Loucy (cell line): ENCODE data around the gene FABP3.

Experiments
- H2AFZ ChIP-seq: fragments of 200-600 bp; sonication (generic); 2 replicates; pipeline ENCODE4 v1.6.0; 2016; ENCODE audit warnings: antibody characterized with exemption, mild to moderate bottlenecking, low read length, moderate library complexity
- H3F3A ChIP-seq: fragments of 200-600 bp; 2 replicates; pipeline ENCODE4 v1.6.0; 2016; ENCODE audit warnings: antibody characterized with exemption, low read depth, mild to moderate bottlenecking
- H3K27me3 ChIP-seq: fragments of 200-600 bp; sonication (generic); 2 replicates; pipeline ENCODE4 v1.6.1; 2014; ENCODE audit warnings: low read length, mild to moderate bottlenecking; ENCODE audit not compliant: insufficient read depth, poor library complexity, severe bottlenecking
- H3K36me3 ChIP-seq: fragments of 200-600 bp; sonication (generic); 2 replicates; pipeline ENCODE4 v1.6.1; 2016; ENCODE audit warnings: low read length; ENCODE audit not compliant: insufficient read depth
- H3K4me1 ChIP-seq: fragments of 200-600 bp; sonication (generic); 2 replicates; pipeline ENCODE4 v1.5.1; 2014; ENCODE audit warnings: low read length, mild to moderate bottlenecking; ENCODE audit not compliant: insufficient read depth, poor library complexity, severe bottlenecking
- H3K4me2 ChIP-seq: fragments of 200-600 bp; sonication (generic); 2 replicates; pipeline ENCODE4 v1.6.0; 2014; ENCODE audit warnings: antibody characterized with exemption, low read length, low read depth, mild to moderate bottlenecking; ENCODE audit not compliant: poor library complexity, severe bottlenecking
- H3K4me3 ChIP-seq: fragments of 200-600 bp; sonication (generic); 2 replicates; pipeline ENCODE4 v1.5.1; 2014; ENCODE audit warnings: low read length, mild to moderate bottlenecking, mixed read lengths; ENCODE audit not compliant: poor library complexity, severe bottlenecking
- H3K79me2 ChIP-seq: fragments of 200-600 bp; sonication (generic); 2 replicates; pipeline ENCODE4 v1.6.1; 2014; ENCODE audit warnings: low read length; ENCODE audit not compliant: insufficient read depth
- H3K9ac ChIP-seq: fragments of 200-600 bp; sonication (generic); 2 replicates; pipeline ENCODE4 v1.6.0; 2014; ENCODE audit warnings: mild to moderate bottlenecking, low read depth, low read length, moderate library complexity; ENCODE audit not compliant: poor library complexity, severe bottlenecking
- H3K9me2 ChIP-seq: fragments of 200-600 bp; sonication (generic); replicated peaks from 2 replicates; pipeline ENCODE4 v1.6.1; 2016; ENCODE audit warnings: low read depth, low read length, mixed read lengths
- H3K9me3 ChIP-seq: fragments of 200-600 bp; sonication (generic); 2 replicates; pipeline ENCODE4 v1.6.1; 2014; ENCODE audit warnings: mild to moderate bottlenecking, antibody characterized with exemption, low read length, low read depth; ENCODE audit not compliant: insufficient read depth
- H4K20me1 ChIP-seq: fragments of 200-600 bp; sonication (generic); 2 replicates; pipeline ENCODE4 v1.6.0; 2014; ENCODE audit warnings: antibody characterized with exemption, low read length, mild to moderate bottlenecking; ENCODE audit not compliant: insufficient read depth, poor library complexity, severe bottlenecking
- EZH2phosphoT487 ChIP-seq: fragments of 200-600 bp; IDR thresholded peaks from 2 replicates; pipeline ENCODE4 v1.6.1; 2018; ENCODE audit warnings: antibody characterized with exemption, mild to moderate bottlenecking, moderate library complexity, borderline replicate concordance
- TF ChIP-seq, protein P1 (sequence below): fragments of 200-600 bp; sonication (generic); conservative IDR thresholded peaks from 2 replicates; pipeline ENCODE4 v1.5.1; 2014; ENCODE audit warnings: mild to moderate bottlenecking, antibody characterized with exemption, low read length

FABP3 gene

DNA sequence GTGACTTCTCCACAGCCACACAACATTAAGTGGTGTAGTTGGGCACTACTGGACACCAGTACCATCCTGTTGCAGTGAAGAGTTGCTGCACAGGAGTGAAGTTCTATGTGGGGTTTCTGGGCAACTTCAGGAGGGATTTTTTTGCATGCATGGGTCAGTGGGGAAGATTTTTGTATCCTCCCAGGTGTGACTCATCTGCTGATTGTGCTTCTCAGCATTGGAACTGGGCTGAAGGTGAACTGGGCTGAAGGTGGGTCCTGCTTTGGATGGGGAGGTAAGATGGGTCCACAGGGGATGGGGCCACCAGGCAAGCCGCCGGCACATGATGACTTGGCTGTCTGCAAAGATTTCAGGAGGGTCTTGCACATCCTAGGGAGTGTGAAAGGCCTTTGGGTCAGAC is 42.8 kb upstream of the FABP3 start:
- H3K27me3 ChIP-seq: no peaks in the 10 kb centered on the region
- no peaks in the 10 kb centered on the region for H3K79me2 ChIP-seq
- H3F3A ChIP-seq: no peaks in the 10 kb centered on the region
- no peak overlapping the region for H3K9ac ChIP-seq
- no peaks in the 10 kb centered on the region for H3K4me1 ChIP-seq
- H3K9me3 ChIP-seq: no peaks in the 10 kb centered on the region
- H3K4me3 ChIP-seq: no peak overlapping the region
- H3K9me2 ChIP-seq: no peaks in the 10 kb centered on the region
- H3K36me3 ChIP-seq: no peaks in the 10 kb centered on the region
- no peaks in the 10 kb centered on the region for H4K20me1 ChIP-seq
- TF ChIP-seq EZH2phosphoT487: no peak
- TF ChIP-seq, protein P1, sequence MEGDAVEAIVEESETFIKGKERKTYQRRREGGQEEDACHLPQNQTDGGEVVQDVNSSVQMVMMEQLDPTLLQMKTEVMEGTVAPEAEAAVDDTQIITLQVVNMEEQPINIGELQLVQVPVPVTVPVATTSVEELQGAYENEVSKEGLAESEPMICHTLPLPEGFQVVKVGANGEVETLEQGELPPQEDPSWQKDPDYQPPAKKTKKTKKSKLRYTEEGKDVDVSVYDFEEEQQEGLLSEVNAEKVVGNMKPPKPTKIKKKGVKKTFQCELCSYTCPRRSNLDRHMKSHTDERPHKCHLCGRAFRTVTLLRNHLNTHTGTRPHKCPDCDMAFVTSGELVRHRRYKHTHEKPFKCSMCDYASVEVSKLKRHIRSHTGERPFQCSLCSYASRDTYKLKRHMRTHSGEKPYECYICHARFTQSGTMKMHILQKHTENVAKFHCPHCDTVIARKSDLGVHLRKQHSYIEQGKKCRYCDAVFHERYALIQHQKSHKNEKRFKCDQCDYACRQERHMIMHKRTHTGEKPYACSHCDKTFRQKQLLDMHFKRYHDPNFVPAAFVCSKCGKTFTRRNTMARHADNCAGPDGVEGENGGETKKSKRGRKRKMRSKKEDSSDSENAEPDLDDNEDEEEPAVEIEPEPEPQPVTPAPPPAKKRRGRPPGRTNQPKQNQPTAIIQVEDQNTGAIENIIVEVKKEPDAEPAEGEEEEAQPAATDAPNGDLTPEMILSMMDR: no peak
- H3K4me2 ChIP-seq: no peak overlapping the region
- no peak overlapping the region for H2AFZ ChIP-seq

DNA sequence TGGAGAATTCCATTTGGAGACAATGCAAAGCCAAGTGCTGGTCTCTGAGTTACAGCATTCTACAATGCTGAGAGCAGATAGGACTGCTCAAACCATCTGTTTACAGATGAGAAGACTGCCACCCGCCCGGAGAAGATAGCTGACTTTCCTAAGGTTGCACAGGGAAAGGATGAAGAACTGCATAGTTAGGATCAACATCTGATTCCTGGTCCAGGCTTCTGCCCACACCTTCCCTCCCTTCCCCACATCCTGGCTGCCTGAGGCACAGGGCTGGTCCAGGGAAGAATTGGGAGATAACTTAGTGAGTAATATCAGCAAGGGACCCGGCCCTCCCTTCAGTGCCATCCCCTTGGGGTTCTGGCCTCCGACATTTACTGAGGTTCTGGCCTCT is 42.1 kb upstream of the FABP3 start:
- no peak overlapping the region for H3K9ac ChIP-seq
- H3F3A ChIP-seq: no peaks in the 10 kb centered on the region
- no peak overlapping the region for H3K4me3 ChIP-seq
- no peaks in the 10 kb centered on the region for H3K4me1 ChIP-seq
- H3K9me3 ChIP-seq: no peaks in the 10 kb centered on the region
- H3K36me3 ChIP-seq: no peaks in the 10 kb centered on the region
- H4K20me1 ChIP-seq: no peaks in the 10 kb centered on the region
- H3K27me3 ChIP-seq: no peaks in the 10 kb centered on the region
- no peaks in the 10 kb centered on the region for H3K9me2 ChIP-seq
- no peaks in the 10 kb centered on the region for H3K79me2 ChIP-seq
- H3K4me2 ChIP-seq: no peak overlapping the region
- no peak overlapping the region for H2AFZ ChIP-seq
- TF ChIP-seq EZH2phosphoT487: no peak
- TF ChIP-seq, protein P1: no peak

DNA sequence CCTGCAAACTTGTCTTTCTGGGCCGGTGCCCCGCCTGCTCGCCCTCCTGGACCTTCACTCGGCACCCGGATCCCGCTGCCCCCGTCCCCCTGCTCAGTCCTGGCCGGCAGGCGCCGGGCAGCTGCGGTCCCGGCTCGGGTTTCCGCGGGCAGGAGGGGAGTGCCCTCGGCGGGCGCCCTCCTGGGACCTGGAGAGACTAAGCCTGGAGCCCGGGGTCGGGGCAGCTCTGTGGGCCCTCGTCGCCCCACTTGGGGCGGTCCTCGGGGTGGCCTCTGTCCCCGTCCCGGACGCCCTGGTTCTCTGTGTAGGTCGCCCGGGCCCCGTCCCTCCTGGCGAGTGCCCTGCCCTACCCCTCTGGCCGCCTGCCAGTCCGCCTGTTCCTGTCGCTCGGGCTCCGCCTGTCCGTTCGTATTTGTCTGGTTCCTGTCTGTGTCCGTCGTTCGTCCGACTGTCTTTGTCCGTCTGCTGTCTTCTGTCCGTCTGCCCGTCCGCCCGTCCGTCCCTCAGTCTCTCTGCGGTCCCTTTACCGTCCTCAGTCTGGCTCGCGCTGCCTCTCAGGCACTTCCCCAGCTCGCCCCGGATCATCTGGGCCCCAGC is 40.6 kb upstream of the FABP3 start:
- H3K4me2 ChIP-seq: peak overlapping the region; percentile 48
- H3K79me2 ChIP-seq: no peaks in the 10 kb centered on the region
- H3K4me3 ChIP-seq: peak overlapping the region; percentile 49
- H2AFZ ChIP-seq: no peak overlapping the region
- H4K20me1 ChIP-seq: no peaks in the 10 kb centered on the region
- H3K9ac ChIP-seq: no peak overlapping the region
- no peaks in the 10 kb centered on the region for H3K4me1 ChIP-seq
- TF ChIP-seq, protein P1: no peak
- TF ChIP-seq EZH2phosphoT487: no peak
- H3F3A ChIP-seq: no peaks in the 10 kb centered on the region
- no peaks in the 10 kb centered on the region for H3K36me3 ChIP-seq
- no peaks in the 10 kb centered on the region for H3K9me2 ChIP-seq
- no peaks in the 10 kb centered on the region for H3K27me3 ChIP-seq
- H3K9me3 ChIP-seq: no peaks in the 10 kb centered on the region
